HEK293 (cell line): ENCODE results near the gene HES7.

ENCODE experiments used
- MZF1 ChIP-seq: fragments of 450-650 bp; formaldehyde crosslinking; IDR thresholded peaks from 2 replicates; pipeline ENCODE4 v1.5.1; 2017; ENCODE audit warnings: missing biosample characterization, missing genetic modification characterization, borderline replicate concordance
- OVOL3 ChIP-seq: fragments of 450-650 bp; formaldehyde crosslinking; IDR thresholded peaks from 2 replicates; pipeline ENCODE4 v1.5.1; 2016; ENCODE audit warnings: missing biosample characterization, missing genetic modification characterization
- SCRT2 ChIP-seq: fragments of 450-650 bp; formaldehyde crosslinking; IDR thresholded peaks from 2 replicates; pipeline ENCODE4 v1.5.1; 2016; ENCODE audit warnings: missing biosample characterization, missing genetic modification characterization
- TCF7L2 ChIP-seq: IDR thresholded peaks from 2 replicates; pipeline ENCODE4 v1.6.1; 2011; ENCODE audit warnings: low read depth, mild to moderate bottlenecking, inconsistent platforms, low read length, moderate library complexity, borderline replicate concordance
- TRIM28 ChIP-seq: IDR thresholded peaks from 2 replicates; pipeline ENCODE4 v1.6.1; 2011; ENCODE audit warnings: low read length, control low read depth, borderline replicate concordance
- WT1 ChIP-seq: fragments of 450-650 bp; formaldehyde crosslinking; IDR thresholded peaks from 2 replicates; pipeline ENCODE4 v1.5.1; 2016; ENCODE audit warnings: missing biosample characterization, missing genetic modification characterization
- ZBTB1 ChIP-seq: fragments of 450-650 bp; formaldehyde crosslinking; IDR thresholded peaks from 2 replicates; pipeline ENCODE4 v1.5.1; 2016; ENCODE audit warnings: missing biosample characterization, missing genetic modification characterization
- ZFP3 ChIP-seq: fragments of 450-650 bp; formaldehyde crosslinking; IDR thresholded peaks from 2 replicates; pipeline ENCODE4 v1.5.1; 2016; ENCODE audit warnings: low read depth, missing biosample characterization, missing genetic modification characterization
- ZFP69B ChIP-seq: fragments of 450-650 bp; formaldehyde crosslinking; IDR thresholded peaks from 2 replicates; pipeline ENCODE4 v1.5.1; 2016; ENCODE audit warnings: missing biosample characterization, missing genetic modification characterization
- ZIC2 ChIP-seq: fragments of 450-650 bp; formaldehyde crosslinking; IDR thresholded peaks from 2 replicates; pipeline ENCODE4 v1.5.1; 2016; ENCODE audit warnings: missing biosample characterization, missing genetic modification characterization
- ZNF140 ChIP-seq: fragments of 450-650 bp; formaldehyde crosslinking; IDR thresholded peaks from 2 replicates; pipeline ENCODE4 v1.5.1; 2016; ENCODE audit warnings: missing biosample characterization, missing genetic modification characterization
- ZNF184 ChIP-seq: fragments of 450-650 bp; IDR thresholded peaks from 2 replicates; pipeline ENCODE4 v1.5.1; 2018; ENCODE audit warnings: missing biosample characterization, mild to moderate bottlenecking, missing genetic modification characterization
- ZNF23 ChIP-seq: fragments of 450-650 bp; formaldehyde crosslinking; IDR thresholded peaks from 2 replicates; pipeline ENCODE4 v1.5.1; 2016; ENCODE audit warnings: missing biosample characterization, missing genetic modification characterization, borderline replicate concordance
- ZNF24 ChIP-seq: fragments of 450-650 bp; formaldehyde crosslinking; IDR thresholded peaks from 2 replicates; pipeline ENCODE4 v1.5.1; 2016; ENCODE audit warnings: missing biosample characterization, missing genetic modification characterization
- ZNF248 ChIP-seq: fragments of 450-650 bp; formaldehyde crosslinking; IDR thresholded peaks from 2 replicates; pipeline ENCODE4 v1.5.1; 2017; ENCODE audit warnings: missing biosample characterization, missing genetic modification characterization
- ZNF311 ChIP-seq: fragments of 450-650 bp; formaldehyde crosslinking; IDR thresholded peaks from 2 replicates; pipeline ENCODE4 v1.5.1; 2017; ENCODE audit warnings: missing biosample characterization, missing genetic modification characterization, borderline replicate concordance
- ZNF426 ChIP-seq: fragments of 450-650 bp; formaldehyde crosslinking; IDR thresholded peaks from 2 replicates; pipeline ENCODE4 v1.5.1; 2017; ENCODE audit warnings: missing biosample characterization, missing genetic modification characterization, mild to moderate bottlenecking, inconsistent platforms, moderate library complexity
- ZNF548 ChIP-seq: fragments of 450-650 bp; formaldehyde crosslinking; IDR thresholded peaks from 2 replicates; pipeline ENCODE4 v1.5.1; 2016; ENCODE audit warnings: missing biosample characterization, missing genetic modification characterization
- ZNF571 ChIP-seq: fragments of 450-650 bp; formaldehyde crosslinking; IDR thresholded peaks from 2 replicates; pipeline ENCODE4 v1.5.0; 2017; ENCODE audit warnings: missing biosample characterization, missing genetic modification characterization
- ZNF585B ChIP-seq: fragments of 450-650 bp; formaldehyde crosslinking; IDR thresholded peaks from 2 replicates; pipeline ENCODE4 v1.5.1; 2016; ENCODE audit warnings: missing biosample characterization, missing genetic modification characterization
- ZNF600 ChIP-seq: fragments of 450-650 bp; formaldehyde crosslinking; IDR thresholded peaks from 2 replicates; pipeline ENCODE4 v1.5.1; 2016; ENCODE audit warnings: missing biosample characterization, missing genetic modification characterization
- ZNF610 ChIP-seq: fragments of 450-650 bp; formaldehyde crosslinking; IDR thresholded peaks from 2 replicates; pipeline ENCODE4 v1.5.1; 2016; ENCODE audit warnings: missing biosample characterization, missing genetic modification characterization, borderline replicate concordance
- ZNF658 ChIP-seq: fragments of 450-650 bp; formaldehyde crosslinking; IDR thresholded peaks from 2 replicates; pipeline ENCODE4; 2016; ENCODE audit warnings: missing biosample characterization, missing genetic modification characterization
- ZNF677 ChIP-seq: fragments of 450-650 bp; IDR thresholded peaks from 2 replicates; pipeline ENCODE4 v1.5.0; 2018; ENCODE audit warnings: missing biosample characterization, mild to moderate bottlenecking, missing genetic modification characterization, moderate library complexity
- TF ChIP-seq, protein P1 (sequence below): fragments of 450-650 bp; formaldehyde crosslinking; IDR thresholded peaks from 2 replicates; pipeline ENCODE4 v1.5.1; 2017; ENCODE audit warnings: missing biosample characterization, missing genetic modification characterization
- TF ChIP-seq, protein P2 (sequence below): fragments of 450-650 bp; formaldehyde crosslinking; IDR thresholded peaks from 2 replicates; pipeline ENCODE4 v1.5.1; 2016; ENCODE audit warnings: missing biosample characterization, missing genetic modification characterization
- TF ChIP-seq, protein P3 (sequence below): fragments of 450-650 bp; formaldehyde crosslinking; IDR thresholded peaks from 2 replicates; pipeline ENCODE4 v1.5.1; 2017; ENCODE audit warnings: missing biosample characterization, missing genetic modification characterization
- TF ChIP-seq, protein P4 (sequence below): fragments of 450-650 bp; IDR thresholded peaks from 2 replicates; pipeline ENCODE4 v1.5.1; 2018; ENCODE audit warnings: missing biosample characterization, mild to moderate bottlenecking, missing genetic modification characterization
- TF ChIP-seq, protein P5 (sequence below): fragments of 450-650 bp; formaldehyde crosslinking; IDR thresholded peaks from 2 replicates; pipeline ENCODE4 v1.5.1; 2016; ENCODE audit warnings: missing biosample characterization, missing genetic modification characterization

The HES7 gene

DNA sequence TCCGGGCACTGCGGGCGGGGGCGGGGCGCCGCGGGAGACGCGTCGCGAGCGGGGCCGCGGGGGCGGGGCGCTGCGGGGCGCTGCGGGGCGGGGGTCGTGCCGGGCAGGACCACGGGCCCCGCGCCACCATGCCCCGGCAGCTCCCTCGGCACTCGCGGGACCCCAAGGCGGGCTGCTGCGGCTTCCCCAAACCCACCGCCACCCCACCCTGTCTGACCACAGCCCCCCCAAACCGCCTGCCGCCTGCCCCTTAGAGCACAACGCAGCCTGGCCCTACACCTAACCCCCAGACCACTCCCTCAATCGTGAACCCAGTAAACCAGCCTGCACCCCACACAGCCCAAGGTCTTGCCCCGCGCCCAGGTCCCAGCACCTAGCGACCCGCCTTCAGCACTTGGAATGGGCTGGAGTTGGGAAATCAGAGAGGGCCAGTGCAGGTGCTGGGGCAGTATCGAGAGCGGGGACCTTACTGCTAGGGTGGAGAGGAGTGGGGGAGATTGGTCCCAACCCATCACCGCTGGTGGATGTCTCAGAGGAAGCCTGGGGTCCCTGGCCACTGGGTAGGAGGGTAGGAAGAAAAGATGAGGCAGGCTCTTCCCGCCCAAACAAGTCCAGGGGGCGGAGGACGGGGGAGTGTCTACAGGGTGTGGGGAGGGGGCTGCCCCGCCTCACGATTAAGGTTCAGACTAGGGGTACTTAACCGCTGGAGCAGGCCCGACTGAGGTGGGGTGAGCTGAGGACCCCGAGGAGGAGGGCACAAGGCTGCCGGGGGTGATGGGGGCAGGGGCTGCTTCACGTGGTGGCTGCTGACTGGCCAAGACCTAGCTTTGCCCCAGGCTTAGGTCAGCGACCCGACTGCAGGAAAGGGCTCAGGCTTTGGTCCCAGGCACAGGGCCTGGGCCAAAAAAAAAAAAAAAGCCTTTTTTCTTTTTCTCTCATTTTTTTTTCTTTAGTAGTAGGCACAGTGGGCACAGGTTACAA is 39.4 kb upstream of the HES7 start (continued):
- TF ChIP-seq ZNF600 (tag by site-specific recombination) (0 out of 2 replicates have a peak, but pooled peaks have one; percentile 15), ZFP3 (tag by site-specific recombination) (no peak), WT1 (tag by site-specific recombination) (no peak), ZNF23 (no peak), ZNF658 (tag by site-specific recombination) (no peak), ZNF571 (no peak), ZNF184 (tag by site-specific recombination) (no peak), ZFP69B (tag by site-specific recombination) (no peak), ZNF548 (tag by site-specific recombination) (no peak), ZBTB1 (peak; percentile 84; the same call in 1 of the 2 replicates), TRIM28 (no peak), ZNF426 (tag by site-specific recombination) (no peak), ZNF140 (tag by site-specific recombination) (no peak), ZNF248 (tag by site-specific recombination) (no peak), MZF1 (tag by site-specific recombination) (no peak), TCF7L2 (no peak), OVOL3 (tag by site-specific recombination) (no peak), ZNF610 (tag by site-specific recombination) (no peak), ZNF677 (tag by site-specific recombination) (no peak), ZNF585B (no peak), ZNF24 (tag by site-specific recombination) (no peak), SCRT2 (tag by site-specific recombination) (no peak), ZIC2 (tag by site-specific recombination) (no peak), ZNF311 (tag by site-specific recombination) (no peak)
- TF ChIP-seq, protein P1, sequence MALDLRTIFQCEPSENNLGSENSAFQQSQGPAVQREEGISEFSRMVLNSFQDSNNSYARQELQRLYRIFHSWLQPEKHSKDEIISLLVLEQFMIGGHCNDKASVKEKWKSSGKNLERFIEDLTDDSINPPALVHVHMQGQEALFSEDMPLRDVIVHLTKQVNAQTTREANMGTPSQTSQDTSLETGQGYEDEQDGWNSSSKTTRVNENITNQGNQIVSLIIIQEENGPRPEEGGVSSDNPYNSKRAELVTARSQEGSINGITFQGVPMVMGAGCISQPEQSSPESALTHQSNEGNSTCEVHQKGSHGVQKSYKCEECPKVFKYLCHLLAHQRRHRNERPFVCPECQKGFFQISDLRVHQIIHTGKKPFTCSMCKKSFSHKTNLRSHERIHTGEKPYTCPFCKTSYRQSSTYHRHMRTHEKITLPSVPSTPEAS (tag by site-specific recombination) = no peak
- TF ChIP-seq, protein P2, sequence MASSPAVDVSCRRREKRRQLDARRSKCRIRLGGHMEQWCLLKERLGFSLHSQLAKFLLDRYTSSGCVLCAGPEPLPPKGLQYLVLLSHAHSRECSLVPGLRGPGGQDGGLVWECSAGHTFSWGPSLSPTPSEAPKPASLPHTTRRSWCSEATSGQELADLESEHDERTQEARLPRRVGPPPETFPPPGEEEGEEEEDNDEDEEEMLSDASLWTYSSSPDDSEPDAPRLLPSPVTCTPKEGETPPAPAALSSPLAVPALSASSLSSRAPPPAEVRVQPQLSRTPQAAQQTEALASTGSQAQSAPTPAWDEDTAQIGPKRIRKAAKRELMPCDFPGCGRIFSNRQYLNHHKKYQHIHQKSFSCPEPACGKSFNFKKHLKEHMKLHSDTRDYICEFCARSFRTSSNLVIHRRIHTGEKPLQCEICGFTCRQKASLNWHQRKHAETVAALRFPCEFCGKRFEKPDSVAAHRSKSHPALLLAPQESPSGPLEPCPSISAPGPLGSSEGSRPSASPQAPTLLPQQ = no peak
- TF ChIP-seq, protein P3, sequence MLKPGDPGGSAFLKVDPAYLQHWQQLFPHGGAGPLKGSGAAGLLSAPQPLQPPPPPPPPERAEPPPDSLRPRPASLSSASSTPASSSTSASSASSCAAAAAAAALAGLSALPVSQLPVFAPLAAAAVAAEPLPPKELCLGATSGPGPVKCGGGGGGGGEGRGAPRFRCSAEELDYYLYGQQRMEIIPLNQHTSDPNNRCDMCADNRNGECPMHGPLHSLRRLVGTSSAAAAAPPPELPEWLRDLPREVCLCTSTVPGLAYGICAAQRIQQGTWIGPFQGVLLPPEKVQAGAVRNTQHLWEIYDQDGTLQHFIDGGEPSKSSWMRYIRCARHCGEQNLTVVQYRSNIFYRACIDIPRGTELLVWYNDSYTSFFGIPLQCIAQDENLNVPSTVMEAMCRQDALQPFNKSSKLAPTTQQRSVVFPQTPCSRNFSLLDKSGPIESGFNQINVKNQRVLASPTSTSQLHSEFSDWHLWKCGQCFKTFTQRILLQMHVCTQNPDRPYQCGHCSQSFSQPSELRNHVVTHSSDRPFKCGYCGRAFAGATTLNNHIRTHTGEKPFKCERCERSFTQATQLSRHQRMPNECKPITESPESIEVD = no peak
- TF ChIP-seq, protein P4, sequence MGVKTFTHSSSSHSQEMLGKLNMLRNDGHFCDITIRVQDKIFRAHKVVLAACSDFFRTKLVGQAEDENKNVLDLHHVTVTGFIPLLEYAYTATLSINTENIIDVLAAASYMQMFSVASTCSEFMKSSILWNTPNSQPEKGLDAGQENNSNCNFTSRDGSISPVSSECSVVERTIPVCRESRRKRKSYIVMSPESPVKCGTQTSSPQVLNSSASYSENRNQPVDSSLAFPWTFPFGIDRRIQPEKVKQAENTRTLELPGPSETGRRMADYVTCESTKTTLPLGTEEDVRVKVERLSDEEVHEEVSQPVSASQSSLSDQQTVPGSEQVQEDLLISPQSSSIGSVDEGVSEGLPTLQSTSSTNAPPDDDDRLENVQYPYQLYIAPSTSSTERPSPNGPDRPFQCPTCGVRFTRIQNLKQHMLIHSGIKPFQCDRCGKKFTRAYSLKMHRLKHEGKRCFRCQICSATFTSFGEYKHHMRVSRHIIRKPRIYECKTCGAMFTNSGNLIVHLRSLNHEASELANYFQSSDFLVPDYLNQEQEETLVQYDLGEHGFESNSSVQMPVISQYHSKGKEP (tag by site-specific recombination) = no peak
- TF ChIP-seq, protein P5, sequence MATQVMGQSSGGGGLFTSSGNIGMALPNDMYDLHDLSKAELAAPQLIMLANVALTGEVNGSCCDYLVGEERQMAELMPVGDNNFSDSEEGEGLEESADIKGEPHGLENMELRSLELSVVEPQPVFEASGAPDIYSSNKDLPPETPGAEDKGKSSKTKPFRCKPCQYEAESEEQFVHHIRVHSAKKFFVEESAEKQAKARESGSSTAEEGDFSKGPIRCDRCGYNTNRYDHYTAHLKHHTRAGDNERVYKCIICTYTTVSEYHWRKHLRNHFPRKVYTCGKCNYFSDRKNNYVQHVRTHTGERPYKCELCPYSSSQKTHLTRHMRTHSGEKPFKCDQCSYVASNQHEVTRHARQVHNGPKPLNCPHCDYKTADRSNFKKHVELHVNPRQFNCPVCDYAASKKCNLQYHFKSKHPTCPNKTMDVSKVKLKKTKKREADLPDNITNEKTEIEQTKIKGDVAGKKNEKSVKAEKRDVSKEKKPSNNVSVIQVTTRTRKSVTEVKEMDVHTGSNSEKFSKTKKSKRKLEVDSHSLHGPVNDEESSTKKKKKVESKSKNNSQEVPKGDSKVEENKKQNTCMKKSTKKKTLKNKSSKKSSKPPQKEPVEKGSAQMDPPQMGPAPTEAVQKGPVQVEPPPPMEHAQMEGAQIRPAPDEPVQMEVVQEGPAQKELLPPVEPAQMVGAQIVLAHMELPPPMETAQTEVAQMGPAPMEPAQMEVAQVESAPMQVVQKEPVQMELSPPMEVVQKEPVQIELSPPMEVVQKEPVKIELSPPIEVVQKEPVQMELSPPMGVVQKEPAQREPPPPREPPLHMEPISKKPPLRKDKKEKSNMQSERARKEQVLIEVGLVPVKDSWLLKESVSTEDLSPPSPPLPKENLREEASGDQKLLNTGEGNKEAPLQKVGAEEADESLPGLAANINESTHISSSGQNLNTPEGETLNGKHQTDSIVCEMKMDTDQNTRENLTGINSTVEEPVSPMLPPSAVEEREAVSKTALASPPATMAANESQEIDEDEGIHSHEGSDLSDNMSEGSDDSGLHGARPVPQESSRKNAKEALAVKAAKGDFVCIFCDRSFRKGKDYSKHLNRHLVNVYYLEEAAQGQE = peak; percentile 26; the same call in 1 of the 2 replicates
